DMS53 (cell line): ENCODE measurements around the gene EXOC6B.
"Not testable (repeated sequence)": the region's sequence is repeated elsewhere in the genome, so short reads cannot be mapped to it uniquely, and the experiment has no call there.

Experiments used
- DNase-seq: peaks from one replicate; lab custom pipeline; 2025; lab: John Stamatoyannopoulos, UW

Gene EXOC6B

DNA sequence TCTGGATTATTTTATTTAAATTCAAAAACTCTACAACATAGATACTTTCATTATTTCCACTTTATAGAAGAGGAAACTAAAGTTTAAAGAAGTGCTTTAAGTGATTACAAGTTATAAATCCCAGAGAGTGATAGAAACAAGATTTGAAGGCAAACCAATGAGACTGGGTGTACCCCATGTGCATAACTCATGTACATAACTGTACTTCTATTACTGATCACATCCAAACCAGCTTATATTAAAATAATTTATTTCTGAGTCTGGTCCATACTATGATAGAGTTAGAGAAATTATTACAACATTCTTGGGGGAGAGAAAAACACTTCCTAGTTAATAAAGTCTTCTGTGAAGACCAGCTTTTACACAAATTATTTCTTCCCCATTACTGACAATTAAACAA is 221.4 kb downstream of the EXOC6B start:
- DNase-seq, result no peak

DNA sequence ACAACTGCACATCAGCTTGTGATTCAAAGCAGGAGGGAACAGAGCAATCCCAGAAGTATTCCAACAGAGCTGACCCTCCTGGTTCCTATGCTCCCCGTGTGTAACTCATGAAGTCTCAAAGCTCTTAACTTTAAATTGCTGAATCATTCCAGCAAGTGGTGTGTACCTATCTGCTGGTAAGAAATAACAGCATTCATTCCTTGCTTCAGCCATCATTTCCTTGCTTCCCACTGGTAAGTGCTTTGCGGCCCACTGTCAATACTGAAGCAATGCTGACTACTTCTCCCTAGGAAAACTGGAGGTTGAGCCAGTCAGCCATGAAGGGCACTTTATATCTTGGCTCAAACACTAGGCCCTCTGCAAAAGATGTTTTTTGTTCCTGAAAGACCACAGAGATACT is 222.4 kb downstream of the EXOC6B start:
- no peak for DNase-seq

DNA sequence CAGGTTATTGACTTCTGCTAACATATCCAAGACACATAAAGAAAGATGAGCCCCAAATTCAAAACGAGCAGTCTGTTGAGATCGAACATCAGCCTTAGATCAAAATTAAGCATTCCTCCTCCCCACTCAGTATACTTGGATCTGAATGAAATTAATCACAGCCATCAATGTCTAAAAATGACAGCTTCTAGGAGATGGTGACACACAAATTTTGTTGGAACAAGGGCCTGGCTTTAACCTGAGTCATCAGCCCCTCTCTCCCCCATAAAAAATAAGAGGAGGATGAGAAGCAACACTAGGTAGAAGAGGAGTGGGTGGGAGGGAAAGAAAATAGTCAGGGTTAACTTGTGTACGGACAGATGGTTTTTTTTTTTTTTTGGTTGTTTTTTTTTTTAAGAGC is 223.1 kb downstream of the EXOC6B start:
- DNase-seq, result no peak

DNA sequence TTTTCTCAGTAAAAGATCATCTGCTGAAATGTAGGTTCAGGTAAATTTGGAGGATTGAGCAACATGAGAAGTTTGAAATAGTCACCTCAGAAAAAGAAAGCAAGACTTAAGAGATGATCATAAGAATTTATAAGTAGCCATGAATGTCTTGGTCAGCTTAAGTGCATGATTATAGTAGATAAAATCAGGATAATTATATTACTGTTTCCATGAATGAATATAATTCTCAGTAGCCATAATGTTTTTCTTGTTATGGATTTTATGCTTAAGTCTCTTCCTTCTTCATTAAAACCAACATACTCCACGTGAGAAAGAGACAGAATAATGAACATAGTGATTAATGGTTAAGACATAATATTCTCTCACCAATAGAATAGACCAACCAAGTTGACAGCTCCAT is 223.7 kb downstream of the EXOC6B start:
- no peak for DNase-seq

DNA sequence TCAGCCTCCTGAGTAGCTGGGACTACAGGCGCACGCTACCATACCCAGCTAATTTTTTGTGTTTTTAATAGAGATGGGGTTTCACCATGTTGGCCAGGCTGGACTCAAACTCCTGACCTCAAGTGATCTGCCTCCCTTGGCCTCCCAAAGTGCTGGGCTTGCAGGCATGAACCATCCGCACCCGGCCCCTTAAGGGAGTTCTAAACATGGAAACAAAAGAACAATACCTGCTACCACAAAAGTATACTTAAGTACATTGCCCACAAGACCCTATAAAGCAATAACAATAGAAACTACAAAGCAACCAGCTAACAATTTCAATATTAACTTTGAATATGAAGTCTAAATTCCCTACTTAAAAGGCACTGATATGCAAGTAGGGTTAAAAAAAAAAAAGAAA is 242.0 kb downstream of the EXOC6B start:
- not testable (repeated sequence) for DNase-seq

DNA sequence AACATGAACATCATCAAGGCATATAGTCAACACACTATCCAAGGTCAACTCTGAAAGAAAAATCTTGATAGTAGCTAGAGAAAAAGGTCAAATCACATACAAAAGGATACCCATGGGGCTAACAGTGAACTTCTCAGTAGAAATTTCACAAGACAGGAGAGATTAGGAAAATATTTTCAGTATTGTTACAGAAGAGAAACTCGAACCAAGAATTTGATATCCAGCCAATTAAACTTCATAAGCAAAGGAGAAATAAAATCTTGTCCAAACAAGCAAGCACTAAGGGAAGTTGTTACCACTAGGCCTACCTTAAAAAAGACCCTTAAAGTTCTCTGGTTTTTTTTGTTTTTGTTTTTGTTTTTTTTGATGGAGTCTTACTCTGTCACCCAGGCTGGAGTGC is 242.5 kb downstream of the EXOC6B start:
- DNase-seq, result no peak

DNA sequence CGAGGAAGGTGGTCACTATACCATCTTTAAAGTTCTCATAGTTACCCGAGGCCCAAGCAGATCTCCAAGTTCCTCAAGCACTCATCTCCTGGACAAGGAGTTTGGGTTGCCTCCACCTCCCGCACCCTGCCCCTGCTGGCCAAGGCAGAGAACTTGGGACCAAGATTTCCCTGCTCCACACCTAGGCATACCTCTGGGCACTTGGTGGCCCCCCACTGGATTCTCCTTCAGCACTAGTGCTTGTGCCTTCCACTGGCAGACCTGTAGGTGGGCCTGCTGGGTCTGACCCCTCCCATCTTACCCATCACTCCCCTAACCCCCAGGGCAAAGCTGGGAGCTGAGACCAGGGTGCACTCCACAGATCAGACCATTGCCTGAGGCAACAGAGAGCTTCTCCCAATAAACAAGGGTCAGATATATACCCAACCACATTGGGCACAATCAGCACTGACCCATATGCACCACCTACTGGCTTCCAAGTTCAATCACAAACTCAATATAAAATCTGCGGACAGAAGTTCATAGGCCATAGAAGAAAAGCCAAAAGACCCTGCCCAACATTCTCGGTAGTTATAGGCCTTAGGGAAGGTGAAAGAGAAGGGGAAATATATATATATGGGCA is 244.2 kb downstream of the EXOC6B start:
- DNase-seq, result no peak

DNA sequence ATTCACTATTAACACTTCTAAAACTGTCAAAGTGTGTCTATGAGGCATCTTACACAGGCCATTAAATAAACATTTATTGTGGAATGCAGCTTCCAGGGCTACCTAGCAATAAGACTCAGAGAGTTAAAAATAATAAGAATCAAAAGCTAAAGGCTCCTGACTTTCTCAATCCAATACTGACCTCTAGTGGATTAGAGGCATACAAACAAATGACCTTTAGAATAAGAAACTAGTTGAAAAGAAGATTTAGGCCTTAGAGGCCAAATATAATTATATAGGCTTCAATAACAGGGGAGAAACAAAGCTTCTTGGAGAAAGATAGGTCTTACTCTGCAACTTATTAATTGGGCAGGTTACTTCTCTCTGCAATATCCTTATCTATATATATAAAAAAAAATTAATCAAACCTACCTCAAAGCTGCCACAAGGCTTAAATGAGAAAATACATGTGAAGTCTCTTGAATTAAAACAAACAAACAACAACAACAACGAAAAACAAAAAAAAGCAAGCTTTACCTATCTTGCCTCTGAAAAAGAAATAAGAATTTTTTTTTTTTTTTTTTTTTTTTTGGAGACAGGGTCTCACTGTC is 246.1 kb downstream of the EXOC6B start:
- peak; percentile 74 for DNase-seq

DNA sequence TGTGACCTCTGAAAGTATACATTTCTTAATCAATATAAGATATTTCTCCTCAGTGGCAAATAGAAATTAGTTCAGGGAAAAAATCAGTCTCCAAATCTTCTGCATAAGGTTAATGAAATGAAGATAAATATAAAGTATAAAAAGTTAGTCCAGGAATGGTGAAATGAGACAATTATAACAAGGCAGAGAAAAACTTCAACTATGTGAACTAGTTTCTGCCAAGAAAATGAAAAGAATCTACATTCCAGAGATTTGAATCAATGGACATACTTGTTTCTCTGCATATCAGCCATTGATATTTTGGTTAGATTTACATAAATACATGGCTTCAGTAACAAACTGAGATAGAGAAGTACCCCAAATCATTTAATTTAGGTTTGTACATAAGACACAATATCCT is 249.0 kb downstream of the EXOC6B start:
- no peak for DNase-seq

DNA sequence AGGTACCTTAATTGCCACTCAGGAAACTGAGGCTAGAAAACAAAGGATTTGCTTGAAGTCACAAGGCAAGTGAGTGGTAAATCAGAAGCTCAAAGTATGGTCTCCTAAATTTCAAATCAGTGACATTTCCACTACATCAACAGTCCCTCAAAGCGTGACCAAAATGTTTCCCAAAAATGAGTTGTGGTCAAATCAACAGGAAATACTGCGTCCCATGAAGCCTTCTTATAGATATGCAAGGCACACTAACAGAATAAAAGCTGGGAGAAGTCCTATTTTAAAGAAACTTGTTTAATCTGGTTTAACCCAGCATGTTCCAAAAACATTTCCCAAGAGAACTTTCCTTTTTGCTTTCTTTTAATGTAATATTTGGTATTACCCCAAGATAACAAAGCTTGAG is 249.4 kb downstream of the EXOC6B start:
- no peak for DNase-seq

DNA sequence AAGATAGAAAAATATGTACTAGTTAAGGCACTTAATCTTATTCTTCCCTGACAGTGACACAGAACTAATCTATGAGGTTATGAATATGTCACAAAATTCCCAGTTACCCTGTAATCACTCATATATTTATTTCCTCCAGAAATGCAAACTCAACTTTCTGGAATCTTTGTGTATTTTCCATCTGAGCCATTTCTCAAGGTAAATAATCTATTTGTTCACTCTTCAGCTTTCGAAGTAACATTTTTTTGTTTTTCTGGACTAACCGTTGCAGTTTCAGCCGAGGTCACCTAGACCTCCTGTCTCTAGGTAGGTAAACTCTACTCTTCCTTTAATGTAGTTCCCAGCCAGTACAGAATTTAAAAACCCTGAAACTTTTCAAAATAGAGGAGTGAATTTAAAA is 250.9 kb downstream of the EXOC6B start:
- DNase-seq, result no peak

DNA sequence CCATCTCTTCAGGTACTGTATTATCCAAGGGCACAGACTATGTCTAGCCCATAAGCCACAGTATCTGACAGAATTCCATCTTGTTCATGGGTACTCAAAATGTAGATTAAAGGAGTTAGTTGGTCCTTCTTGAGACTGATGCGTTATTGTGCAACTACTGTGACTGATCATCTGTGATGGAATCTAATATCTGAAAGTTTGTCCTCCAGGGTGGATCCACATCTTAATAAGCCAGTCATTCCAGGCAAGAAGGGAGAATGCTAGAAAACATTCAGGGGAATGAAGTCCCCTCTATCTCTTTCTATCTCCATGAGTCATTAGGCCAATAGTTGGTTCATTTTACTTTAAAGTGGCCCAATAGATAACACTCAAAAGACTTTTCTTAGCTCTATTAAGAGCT is 252.6 kb downstream of the EXOC6B start:
- no peak for DNase-seq

DNA sequence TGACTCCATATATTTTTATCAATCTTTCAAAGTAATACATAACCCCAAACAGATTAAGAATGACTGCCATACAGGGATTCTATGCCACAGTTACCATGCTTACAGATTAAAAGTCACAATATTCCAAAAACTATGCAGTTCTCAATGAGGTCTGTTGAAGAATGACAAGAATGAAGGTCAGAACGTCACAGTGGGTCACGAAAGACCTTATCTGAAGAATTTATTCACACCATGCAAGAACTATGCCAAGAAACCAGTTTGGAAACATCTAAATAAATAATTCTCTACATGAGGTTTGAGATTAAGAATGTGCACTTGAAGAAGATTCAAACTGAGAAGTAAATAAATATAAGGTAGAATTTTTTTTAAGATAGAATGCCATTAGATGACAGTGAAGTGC is 253.3 kb downstream of the EXOC6B start:
- no peak for DNase-seq

DNA sequence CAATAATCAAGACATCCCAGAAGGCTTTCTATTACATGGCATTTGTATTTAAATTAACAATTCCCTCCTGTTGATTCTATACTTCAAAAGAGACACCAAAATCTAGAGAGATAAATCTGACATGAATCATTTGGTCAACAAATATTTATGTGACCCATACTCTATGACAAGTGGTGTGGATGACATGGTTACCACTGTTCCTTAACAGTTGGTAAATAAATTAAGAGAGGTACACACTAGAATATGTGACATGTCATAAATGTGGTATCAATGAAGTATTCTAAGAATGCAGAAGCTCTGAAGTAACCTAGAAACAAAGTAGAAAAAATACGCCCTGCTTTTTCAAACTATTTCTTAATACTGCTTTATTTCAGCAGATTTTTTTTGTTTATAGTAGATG is 255.4 kb downstream of the EXOC6B start:
- DNase-seq, result peak; percentile 57

DNA sequence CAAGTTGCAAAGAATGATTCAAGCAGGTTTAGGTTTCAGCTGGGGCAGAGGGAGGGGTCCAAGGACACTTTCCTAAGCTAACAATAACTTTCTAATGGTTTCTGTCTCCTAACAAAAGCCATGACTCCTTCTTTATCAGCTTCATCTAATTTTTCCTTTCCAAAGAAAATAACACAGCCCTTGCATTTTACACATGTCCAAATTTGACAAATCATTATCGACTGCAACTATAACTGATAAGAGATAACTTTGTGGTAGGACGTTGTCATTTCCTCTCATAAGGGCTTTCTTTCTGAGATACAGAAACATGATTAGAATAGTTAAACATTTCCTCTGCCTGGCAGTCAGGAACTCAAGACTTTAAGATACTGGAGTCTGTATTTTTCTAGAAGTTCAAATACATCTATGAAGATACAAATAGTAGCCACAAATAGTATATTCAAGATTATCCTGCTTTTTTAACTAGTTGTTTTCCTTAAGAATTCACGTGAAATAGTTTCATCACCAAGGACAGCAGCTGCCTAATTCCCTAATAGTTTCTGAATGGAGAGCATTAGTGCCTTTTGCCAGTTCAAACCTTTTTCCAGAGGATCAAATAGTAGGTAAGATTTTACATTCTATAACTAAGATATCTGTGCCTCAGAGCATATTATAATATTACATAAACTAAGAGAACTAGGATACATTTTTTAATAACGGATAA is 263.2 kb downstream of the EXOC6B start:
- DNase-seq, result no peak

DNA sequence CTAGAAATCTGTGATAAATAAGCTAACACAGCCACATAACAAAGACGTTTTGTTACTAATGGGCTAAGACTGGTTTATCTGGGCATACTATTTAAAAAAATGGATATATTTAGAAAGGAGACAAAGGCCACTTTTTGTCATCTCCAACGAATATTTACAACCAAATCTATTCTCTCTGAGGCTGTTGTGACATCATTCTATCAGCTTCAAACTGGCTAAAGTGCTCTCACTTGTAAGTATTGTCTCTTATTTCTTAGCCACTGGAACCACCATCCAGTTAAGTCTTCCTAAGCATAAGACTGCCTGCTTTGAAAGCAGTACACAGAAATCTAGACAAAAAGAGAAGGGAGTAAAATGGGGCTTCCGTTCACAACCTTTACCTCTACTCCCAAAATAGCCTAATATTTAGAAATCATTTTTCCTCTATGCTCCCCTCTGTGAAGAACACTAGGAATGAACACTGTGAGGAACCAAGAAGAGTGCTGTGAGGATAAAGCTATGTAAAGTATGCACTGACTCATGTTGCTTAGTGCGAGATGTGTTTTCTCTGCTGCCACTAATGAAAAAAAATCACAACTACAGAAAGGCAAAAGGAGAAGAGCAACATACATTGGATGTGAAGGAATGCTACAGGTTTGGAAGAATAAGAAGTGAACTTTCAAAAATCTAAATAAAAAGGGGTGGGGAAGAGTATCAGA is 264.1 kb downstream of the EXOC6B start:
- DNase-seq, result no peak

DNA sequence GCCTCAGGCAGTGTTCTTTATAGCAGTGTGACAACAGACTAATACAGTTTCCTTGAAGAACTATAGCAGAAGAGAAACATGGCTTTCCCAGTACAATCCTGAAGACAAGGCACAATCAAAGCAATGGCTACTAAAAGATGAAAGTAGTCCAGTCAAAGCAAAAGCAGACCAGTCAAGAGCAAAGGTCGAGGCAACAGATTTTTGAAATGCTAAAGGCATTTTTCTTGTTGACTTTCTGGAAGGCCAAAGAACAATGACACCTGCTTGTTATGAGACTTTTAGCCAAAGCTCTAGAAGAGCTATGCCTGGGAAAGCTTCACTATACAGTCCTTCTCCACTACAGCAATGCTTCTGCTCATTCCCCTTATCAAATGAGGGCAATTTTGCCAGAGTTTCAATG is 269.9 kb downstream of the EXOC6B start:
- DNase-seq, result no peak

DNA sequence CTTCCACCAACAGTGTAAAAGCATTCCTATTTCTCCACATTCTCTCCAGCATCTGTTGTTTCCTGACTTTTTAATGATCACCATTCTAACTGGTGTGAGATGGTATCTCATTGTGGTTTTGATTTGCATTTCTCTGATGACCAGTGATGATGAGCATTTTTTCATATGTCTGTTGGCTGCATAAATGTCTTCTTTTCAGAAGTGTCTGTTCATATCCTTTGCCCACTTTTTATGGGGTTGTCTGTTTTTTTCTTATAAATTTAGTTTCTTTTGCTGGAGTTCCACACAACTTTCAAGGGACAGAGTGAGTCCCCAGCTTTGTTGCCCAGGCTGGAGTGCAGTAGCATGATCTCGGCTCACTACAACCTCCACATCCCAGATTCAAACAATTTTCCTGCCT is 270.5 kb downstream of the EXOC6B start:
- not testable (repeated sequence) for DNase-seq

DNA sequence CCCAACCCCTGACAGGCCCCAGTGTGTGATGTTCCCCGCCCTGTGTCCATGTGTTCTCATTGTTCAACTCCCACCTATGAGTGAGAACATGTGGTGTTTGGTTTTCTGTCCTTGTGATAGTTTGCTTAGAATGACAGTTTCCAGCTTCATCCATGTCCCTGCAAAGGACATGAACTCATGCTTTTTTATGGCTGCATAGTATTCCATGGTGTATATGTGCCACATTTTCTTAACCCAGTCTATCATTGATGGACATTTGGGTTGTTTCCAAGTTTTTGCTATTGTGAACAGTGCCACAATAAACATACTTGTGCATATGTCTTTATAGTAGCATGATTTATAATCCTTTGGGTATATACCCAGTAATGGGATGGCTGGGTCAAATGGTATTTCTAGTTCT is 270.9 kb downstream of the EXOC6B start:
- not testable (repeated sequence) for DNase-seq

DNA sequence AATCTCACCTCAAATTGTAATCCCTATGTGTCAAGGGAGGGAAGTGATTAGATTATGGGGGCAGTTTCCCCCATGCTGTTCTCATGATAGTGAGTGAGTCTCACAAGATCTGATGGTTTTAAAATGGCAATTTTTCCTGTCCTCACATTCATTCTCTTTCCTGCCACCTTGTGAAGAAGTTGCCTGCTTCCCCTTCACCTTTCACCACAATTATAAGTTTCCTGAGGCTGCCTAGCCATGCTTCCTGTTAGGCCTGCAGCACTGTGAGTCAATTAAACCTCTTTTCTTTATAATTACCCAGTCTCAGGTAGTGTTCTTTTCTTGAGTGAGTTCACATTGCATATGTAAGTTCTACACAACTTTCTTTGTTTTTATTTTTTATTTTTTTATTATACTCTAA is 271.5 kb downstream of the EXOC6B start:
- no peak for DNase-seq

DNA sequence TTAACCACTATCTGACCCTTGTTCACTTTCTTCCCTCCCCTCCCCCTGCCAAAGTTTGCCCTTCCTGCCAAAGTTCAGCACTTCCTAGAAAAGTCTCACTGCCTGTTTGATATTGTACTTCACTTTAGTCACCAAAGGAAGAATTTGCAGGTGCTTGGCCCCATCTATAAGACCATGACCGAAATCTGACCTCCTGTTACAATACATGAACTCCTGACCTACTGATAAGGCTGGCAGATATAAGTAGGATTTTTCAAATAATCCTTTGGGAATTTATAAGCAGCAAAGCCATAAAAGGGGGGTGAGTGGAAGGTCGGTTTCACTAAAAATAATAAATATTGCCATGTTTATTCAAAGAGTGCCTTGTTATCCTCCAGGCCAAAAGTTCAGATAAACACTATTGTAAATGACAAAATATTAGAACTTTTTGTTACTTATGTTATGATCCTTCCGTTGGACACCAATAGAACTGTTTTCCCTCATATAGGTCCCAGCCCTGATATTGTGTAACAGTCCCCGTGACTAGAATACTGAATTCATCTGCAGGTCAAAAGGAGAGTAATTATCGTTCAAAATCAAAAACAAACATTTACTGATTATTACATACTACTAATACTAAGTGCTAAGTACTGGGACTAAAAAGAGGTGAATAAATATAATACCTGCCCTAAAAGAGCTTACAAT is 277.6 kb downstream of the EXOC6B start:
- no peak for DNase-seq

DNA sequence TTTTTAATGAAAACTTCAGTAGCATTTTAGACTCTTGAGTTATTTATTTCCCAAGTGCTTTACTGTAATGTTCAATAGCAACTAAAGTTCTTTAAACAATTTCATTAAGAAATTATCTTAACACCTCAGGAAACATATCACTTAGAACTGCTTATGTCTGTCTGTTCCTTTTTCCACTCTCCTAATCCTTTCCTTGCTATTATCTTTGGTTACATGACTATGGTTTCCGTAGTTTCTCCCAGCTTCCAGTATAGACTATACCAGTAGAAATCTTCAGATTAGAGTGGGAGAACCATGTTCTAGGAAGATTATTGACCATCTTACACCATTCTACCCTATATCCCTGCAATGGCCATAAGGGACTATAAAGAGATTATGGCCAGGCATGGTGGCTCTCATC is 280.0 kb downstream of the EXOC6B start:
- no peak for DNase-seq

DNA sequence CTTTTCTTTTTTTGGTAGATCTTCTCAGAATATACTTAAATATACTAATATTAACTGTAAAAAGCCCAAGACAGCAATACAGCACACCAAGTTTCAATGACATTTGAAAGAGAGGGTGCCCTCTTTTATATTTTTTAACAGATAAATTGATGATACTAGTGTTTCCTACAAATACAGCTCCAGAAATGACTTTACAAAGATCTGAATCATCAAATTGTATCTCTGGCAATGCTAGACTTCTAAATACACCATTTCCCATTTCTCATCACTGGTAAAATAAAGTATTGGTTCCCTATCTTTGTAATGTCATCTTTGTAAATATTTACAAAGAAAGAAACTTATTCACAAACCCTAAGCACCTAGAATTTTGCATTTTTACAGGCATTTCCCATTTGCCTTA is 281.3 kb downstream of the EXOC6B start:
- no peak for DNase-seq
